ENCODE data around the gene CRHR2. TPM values are rescaled to one million over a fixed set of nuclear protein-coding genes. Genes with fewer than 3 reads are reported as not detected.
A peak's percentile ranks its signal among the peaks of the same experiment; 100 is the strongest.

Gene CRHR2
- polyA plus RNA-seq, 2 of the 4 experiments (the other 2 are of a cell fraction): not detected

GRCh38 chr7:30698481-30698880 is 16.2 kb upstream of the CRHR2 start (continued):
- no peak for TF ChIP-seq BCL3 (IDR thresholded peaks at IDR 0.05)

DNA sequence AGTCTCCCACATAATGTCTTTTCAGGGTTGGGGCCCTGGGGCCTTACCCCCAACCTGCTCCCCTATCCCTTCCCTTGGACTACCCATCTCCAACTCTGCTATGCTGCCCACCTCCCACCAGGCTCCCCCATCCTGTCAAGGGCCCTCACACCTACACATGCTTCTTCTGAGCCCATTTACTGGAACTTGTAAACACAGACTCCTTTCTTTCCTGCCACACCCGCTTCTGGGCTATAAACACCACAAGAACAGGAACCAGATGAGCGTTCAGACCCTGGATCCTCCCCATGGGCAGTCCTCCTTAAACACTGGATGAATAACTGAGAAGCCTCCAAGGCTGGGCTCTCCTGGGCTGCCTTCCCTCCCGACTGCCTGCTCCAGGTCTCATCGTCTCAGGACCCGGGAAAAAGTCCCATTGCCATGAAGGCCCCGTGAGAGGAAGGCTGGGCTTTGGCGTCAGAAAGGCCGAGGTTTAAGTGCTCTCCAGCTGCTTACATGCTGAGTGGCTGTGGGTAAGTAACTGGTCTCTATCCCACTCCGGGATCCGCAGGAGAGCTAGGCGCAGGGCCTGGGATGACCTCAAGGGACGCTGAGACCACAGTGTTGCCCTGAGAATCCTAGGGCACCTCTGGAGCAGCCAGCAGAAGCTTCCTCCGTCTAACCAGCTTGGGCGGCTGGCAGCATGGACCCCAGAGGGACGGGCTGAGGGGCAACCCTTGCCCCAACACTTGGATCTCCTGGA is 15.6 kb upstream of the CRHR2 start:
- CTCF ChIA-PET: interaction anchor here (1.3 kb wide), 1 partner anchor 15 kb away, joined by 3 read pairs; the partner anchor contains the start of gene CRHR2
- Histone ChIP-seq H3K4me1 (no peaks in the 10 kb centered on the region), H3K9me3 (no peaks in the 10 kb centered on the region), H3K4me3 (no peak overlapping the region), H3K27ac (no peak overlapping the region), H3K4me2 (no peak overlapping the region)
- POLR2A ChIA-PET: no interaction called here
- no peak for DNase-seq (ENCODE audit: low read depth in 1 of 2, low spot score in 1 of 2)
- WGBS (ENCODE audit: missing lambda C conversion rate): 59% methylated on average over 14 of the region's 15 CpGs
- TF ChIP-seq, protein P1, sequence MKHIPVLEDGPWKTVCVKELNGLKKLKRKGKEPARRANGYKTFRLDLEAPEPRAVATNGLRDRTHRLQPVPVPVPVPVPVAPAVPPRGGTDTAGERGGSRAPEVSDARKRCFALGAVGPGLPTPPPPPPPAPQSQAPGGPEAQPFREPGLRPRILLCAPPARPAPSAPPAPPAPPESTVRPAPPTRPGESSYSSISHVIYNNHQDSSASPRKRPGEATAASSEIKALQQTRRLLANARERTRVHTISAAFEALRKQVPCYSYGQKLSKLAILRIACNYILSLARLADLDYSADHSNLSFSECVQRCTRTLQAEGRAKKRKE (CRISPR knock-in tag; IDR thresholded peaks at IDR 0.05; ENCODE audit: low read depth): no peak
- TF ChIP-seq HOXB5 (CRISPR knock-in tag; IDR thresholded peaks at IDR 0.05): no peak
- ATAC-seq: peak; percentile 36 to 50; a peak in 4 of 6 replicates
- FAIRE-seq: no peak

DNA sequence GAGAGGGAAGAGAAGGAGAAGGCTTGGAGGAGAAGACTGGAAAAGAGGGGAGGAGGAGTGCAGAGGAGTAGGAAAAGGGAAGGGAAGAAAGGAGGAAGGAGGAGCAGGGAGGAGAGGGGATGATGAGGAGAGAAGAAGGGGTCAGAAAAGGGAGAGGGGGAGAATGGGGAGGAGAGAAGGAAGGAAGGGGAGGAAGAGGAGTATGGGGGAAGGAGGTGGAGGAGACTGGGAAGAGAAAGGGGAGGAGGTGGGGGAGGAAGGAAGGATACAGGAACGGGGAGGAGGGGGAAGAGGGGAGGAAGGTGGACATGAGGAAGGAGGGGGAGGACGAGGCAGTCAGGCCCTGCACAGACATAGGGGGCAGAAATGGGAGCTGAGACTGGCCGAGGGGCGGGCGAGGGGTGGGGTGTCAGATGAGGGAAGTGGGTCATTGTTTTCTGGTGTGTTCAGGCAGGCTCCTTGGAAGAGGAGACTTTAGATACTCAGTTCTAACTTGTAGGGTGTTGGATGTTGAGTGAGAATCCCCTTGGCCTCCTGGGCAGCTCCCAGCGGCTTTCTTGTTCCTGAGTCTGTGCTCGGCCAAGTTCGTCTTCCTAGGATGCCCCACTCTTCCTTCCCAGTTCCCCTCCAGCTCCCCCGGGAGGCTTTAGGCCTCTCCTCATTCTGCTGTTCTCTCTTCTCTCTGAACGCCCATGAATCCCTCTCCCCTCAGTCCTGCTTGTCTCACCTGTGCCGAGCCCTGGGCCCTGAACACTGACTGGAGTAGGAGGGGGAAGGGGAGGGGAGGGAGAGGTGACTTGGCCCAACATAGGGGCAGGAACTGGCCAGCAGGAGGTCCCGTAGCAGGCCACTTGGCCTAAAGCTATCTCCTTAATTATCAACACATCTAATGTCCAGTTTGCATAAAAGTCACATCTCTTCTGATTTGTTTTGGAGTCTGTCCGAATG is 12.8 kb upstream of the CRHR2 start:
- Histone ChIP-seq H3K27ac (no peak overlapping the region), H3K4me3 (no peak overlapping the region), H3K9me3 (no peaks in the 10 kb centered on the region), H3K4me1 (no peaks in the 10 kb centered on the region), H3K4me2 (no peak overlapping the region)
- ChIA-PET POLR2A (no interaction called here), CTCF (interaction anchor here (1.0 kb wide), 1 partner anchor 52 kb away, joined by 3 read pairs; no protein-coding TSS in a partner anchor)
- no peak for DNase-seq (ENCODE audit: low read depth in 1 of 2, low spot score in 1 of 2)
- whole genome bisulfite sequencing (ENCODE audit: missing lambda C conversion rate): 65% methylated on average over 9 of the region's 13 CpGs
- FAIRE-seq: no peak
- TF ChIP-seq NR3C1 (IDR thresholded peaks at IDR 0.05): no peak
- TF ChIP-seq ZC3H11A (IDR thresholded peaks at IDR 0.05): no peak
- TF ChIP-seq BCL3 (IDR thresholded peaks at IDR 0.05): no peak
- TF ChIP-seq HEYL (CRISPR knock-in tag; IDR thresholded peaks at IDR 0.05): no peak
- TF ChIP-seq HOXB5 (CRISPR knock-in tag; IDR thresholded peaks at IDR 0.05): no peak
- TF ChIP-seq, protein P1 (CRISPR knock-in tag; IDR thresholded peaks at IDR 0.05; ENCODE audit: low read depth): no peak
- no peak for TF ChIP-seq TP53 (CRISPR knock-in tag; IDR thresholded peaks at IDR 0.05)
- TF ChIP-seq CEBPB (IDR thresholded peaks at IDR 0.05): no peak
- TF ChIP-seq EHF (CRISPR knock-in tag; IDR thresholded peaks at IDR 0.05): no peak
- no peak for TF ChIP-seq NPAS2 (CRISPR knock-in tag; IDR thresholded peaks at IDR 0.05; ENCODE audit: borderline replicate concordance)
- no peak for TF ChIP-seq HOXB13 (CRISPR knock-in tag; IDR thresholded peaks at IDR 0.05; ENCODE audit: low read depth)
- no peak for TF ChIP-seq JUNB (IDR thresholded peaks at IDR 0.05)
- no peak for TF ChIP-seq KDM1A (IDR thresholded peaks at IDR 0.05; ENCODE audit: low read depth)
- no peak for TF ChIP-seq FOSB (CRISPR knock-in tag; IDR thresholded peaks at IDR 0.05)
- no peak for TF ChIP-seq PHF8 (IDR thresholded peaks at IDR 0.05; ENCODE audit: borderline replicate concordance, low read depth)
- TF ChIP-seq RARB (CRISPR knock-in tag; IDR thresholded peaks at IDR 0.05): no peak
- no peak for TF ChIP-seq PBX3 (IDR thresholded peaks at IDR 0.05)
- no peak for ATAC-seq

Data from A549 (cell line).